Tibial nerve (tissue), 3 donors: ENCODE measurements around the gene ITPKB.

Source experiments
- POLR2A ChIP-seq, 2 donors: fragments of 450-650 bp; IDR thresholded peaks; one replicate each; pipeline ENCODE4 v1.6.1; 2017; ENCODE audit warnings: antibody characterized with exemption in 2 of 2, mild to moderate bottlenecking in 2 of 2, moderate library complexity in 2 of 2
- TF ChIP-seq, protein P1 (sequence below), 5 experiments: fragments of 200-600 bp in 3 of 5; fragments of 450-650 bp in 2 of 5; sonication (generic) in 3 of 5; IDR thresholded peaks; one replicate each; pipeline ENCODE4 v1.5.1; 2016 to 2019; ENCODE audit warnings: antibody characterized with exemption in 5 of 5, mild to moderate bottlenecking in 3 of 5, moderate library complexity in 2 of 5

DNA sequence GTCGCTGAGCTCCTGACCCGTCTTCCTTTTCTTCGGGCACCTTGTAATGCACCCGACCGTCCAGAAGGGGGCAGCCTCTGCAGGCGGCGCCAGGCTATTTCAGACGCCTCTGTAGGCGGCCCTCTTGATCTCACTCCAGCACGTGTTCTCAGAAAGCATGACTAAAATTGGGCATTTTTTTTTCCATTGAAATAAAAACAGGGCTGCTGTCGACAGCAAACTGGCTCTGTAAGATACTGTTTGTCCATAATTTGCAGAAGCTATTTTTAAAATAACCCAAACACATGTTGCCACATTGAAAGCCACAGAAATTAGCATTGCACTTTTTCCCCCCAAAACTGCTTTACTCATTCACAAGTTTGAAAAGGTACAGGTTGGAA, 112.5 kb downstream of the ITPKB start:
- TF ChIP-seq, protein P1, sequence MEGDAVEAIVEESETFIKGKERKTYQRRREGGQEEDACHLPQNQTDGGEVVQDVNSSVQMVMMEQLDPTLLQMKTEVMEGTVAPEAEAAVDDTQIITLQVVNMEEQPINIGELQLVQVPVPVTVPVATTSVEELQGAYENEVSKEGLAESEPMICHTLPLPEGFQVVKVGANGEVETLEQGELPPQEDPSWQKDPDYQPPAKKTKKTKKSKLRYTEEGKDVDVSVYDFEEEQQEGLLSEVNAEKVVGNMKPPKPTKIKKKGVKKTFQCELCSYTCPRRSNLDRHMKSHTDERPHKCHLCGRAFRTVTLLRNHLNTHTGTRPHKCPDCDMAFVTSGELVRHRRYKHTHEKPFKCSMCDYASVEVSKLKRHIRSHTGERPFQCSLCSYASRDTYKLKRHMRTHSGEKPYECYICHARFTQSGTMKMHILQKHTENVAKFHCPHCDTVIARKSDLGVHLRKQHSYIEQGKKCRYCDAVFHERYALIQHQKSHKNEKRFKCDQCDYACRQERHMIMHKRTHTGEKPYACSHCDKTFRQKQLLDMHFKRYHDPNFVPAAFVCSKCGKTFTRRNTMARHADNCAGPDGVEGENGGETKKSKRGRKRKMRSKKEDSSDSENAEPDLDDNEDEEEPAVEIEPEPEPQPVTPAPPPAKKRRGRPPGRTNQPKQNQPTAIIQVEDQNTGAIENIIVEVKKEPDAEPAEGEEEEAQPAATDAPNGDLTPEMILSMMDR (IDR thresholded peaks at IDR 0.05), result peak; percentile 92 to 99 (median 95)
- no peak for TF ChIP-seq POLR2A (IDR thresholded peaks at IDR 0.05)
